CD4-positive, alpha-beta T cell treated with Interleukin-1 beta for 1 hour (primary cell): ENCODE results near the gene NKX2-1.

Experiments
- DNase-seq, 2 donors: peaks; one replicate each; pipeline ENCODE4 v3.0.0-alpha.2; 2020 to 2022

The NKX2-1 gene

DNA sequence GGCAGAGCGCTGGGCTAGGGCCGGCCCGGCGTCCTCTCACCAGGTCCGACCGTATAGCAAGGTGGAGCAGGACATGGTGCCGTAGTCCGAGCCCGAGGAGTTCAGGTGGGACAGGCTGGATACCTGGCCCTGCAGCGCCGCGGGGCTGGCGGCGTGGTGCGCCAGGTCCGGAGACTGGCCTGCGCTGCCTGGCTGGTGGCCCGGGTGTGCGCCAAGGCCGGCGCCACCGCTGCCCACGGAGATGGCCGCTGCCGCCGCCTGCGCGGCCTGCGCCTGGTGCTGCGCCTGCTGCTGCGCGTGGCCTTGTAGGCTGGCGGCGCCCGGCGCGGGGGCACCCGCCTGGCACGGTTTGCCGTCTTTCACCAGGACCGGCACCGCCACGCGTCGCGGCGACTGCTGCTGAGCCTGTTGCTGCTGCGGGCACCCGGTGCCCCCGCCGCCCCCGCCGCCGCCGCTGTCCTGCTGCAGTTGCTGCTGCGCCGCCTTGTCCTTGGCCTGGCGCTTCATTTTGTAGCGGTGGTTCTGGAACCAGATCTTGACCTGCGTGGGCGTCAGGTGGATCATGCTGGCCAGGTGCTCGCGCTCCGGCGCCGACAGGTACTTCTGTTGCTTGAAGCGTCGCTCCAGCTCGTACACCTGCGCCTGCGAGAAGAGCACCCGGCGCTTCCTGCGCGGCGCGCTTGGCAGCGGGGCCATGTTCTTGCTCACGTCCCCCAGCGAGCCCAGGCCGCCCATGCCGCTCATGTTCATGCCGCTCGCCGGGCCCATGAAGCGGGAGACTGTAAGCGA, 2.6 kb downstream of the NKX2-1 start:
- DNase-seq = no peak

DNA sequence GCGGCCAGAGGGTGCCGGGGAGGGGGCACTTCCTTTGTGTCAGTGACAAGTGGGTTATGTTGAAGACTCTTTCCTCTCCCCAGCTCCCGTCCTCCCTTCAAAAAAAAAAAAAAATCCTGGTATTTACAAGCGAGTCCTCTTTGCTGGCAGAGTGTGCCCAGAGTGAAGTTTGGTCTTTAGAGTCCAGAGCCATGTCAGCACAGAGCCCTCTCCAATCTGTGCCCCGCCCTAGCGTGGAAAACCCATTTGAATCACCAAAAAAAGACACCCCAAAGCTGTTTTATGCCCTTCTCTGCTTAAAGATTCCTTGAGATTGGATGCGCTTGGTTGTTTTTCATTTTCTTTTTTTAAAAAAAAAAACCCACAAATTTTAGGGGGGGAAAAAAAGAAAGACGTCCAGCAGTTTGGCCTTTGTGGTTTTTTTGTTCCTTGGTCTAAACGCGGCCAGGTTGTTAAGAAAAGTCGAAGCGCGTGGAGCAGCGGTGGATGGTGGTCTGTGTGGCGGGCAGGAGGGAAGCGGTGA, 3.3 kb downstream of the NKX2-1 start:
- no peak for DNase-seq

DNA sequence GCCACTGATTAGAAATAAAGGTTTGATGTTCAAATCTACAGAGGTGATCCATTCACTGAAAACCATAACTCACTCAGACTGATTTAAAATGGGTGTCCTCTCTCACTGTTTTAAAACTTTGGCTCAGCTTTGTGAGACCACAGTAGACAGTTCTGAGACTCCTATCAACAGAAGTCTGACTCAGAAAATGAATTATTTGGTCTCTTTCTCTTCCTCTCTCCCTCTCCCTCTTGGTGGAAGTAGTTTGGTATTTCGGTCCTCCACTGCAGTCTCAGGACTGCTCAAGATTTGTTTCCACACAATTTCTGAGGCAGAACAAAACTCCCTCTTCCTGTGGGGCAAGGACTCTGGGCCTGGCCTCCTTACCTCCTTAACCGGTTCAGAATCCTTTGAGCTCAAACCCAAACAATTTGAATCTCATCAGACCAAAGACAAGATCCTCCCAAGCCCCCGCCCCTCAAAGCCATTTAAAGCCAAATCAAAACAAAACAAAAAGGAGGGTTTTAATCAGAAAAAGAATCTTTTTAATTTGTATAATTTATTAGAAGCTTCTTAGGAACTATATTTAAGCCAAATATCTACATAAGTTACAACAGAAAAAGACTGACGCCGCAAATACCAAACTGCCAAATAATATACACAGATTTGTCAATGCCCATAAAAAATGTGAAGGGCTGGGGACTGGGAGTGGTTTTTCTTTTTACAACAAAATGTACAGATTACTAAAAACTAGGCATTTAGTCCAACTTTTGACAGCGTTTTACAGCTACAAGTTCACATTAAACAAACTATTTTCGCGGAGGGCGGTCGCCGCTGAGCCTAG, 3.9 kb downstream of the NKX2-1 start:
- DNase-seq = no peak

DNA sequence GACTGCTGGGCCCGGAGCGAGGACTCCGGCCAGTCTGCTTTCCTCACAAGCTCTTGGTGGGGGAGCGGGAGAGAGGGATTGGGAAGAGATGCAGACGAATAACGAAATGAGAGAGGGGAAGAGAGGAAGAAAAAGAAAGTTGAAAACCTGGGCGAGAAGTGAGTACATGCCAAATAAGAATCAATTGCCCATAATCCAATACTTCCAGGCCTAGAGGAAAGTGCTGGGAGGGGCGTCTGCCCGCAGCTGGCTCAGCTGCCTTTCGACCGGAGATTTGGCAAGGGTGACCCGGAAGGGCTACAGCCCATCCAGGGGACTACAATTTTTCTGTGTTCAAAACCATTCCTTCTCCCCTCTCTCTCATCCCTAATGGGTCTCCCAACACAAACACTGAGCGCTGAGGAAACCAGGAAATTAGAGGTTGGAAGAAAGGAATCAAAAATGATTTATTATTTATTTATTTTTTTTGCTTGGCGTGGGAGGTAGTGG, 4.9 kb downstream of the NKX2-1 start:
- no peak for DNase-seq

- no peak for DNase-seq
Observed at GRCh38 chr14:36514278-36515104, 5.5 kb downstream of the NKX2-1 start.

DNA sequence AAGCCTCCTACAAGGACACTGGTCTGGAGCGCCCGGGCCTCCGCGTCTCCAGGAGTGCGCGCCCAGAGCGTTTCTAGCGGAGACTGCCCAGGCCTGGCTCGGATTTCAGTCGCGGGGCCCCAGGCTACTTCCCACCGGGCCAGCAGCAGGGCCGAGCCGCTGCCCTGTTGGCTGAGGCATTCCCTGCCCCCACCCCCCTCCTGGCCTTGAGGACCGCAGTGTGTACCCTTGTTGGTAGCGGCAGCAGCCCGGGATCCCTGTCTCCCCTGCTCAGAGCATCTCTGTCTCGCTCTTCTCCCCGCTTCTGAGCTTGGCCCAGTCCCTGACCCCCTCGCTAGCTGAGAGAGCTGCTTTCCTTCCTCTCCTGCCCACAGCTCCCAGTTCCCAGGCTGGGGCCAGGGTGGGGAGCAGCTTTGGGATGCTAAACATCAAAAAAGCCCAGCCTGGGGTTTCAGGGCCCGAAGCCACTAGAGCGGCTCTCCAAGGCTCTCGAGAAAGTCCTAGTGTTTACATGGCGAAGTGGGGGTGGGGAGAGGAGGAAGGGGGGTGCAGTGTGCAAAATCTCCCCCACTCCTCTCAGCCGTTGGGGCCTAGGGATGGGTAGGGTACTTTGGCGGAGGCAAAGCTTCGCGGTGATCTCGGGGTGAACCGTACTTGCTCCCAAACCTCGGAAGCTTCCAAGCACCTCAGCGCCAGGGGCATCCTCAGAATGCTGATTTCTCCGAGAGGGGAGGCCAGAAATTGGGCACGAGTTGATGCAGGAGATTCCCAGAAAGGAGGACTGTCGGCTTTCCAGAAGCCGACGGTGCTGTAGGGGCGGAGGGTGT, 6.4 kb downstream of the NKX2-1 start:
- no peak for DNase-seq

DNA sequence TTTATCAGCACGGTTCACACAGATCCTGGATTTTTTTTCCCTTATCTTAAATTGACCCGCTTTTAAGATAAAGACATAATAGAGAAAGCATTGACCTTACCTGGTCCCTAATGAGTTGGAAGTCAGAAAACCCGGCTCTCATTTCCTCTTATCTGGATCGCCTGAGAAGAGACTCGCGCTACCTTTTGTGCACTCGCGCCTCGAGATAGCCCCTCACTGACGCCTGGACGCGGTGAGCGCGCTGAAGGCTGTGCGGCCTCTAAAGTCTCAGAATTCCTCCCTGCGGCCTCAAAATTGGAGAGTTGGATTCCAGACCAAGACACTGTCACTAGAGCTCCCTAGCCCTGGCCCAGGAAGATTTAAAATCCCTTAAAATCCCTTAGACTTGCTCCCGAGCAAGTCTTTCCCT, 7.0 kb downstream of the NKX2-1 start:
- no peak for DNase-seq

DNA sequence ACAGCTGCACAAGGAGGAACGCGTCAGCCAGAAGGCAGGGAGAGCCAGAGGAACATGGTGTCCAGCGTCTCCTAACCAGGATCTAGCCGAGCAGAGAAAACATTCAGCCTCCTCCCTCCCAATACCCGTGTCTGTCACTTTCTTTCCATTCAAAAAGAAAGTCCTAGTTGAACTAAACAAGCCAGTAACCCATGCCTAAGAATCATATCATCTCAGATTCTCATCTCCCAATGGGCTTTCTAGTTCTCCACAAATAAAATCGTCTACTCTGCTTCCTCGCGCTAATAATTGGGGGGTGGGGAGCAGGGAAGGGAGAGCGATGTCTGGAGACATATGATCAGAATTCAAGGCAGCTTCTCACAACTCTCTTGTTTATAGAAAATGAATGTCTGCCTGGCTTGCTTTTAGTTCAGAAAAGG, 7.4 kb downstream of the NKX2-1 start:
- DNase-seq = no peak

DNA sequence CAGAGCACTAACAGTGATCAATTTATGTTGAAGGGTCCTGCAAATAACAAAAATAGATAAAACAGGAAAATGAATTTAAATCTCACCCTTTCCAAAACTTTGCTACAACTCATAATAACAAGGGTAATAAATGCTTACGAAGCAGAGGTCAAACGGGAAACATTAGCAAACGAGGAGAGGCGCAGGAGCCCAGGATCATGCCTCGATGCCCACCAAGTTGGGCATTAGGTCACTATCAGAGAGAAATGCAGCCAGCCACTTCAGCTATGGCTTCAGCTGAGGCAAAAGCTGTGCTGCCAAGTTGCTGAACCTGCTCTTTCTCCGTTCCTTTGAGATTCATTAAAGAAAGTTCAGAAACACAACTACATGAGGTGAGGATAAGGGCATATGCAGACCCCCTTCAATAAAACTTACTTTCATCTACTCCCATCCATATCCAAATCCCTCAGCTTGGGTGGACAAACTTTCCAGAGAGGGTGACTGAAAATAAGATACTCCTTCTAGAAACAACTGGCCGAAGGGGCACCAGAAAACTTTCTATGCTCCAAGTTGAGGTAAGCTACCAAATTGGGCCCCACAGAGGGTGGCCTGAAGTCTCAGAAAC, 7.9 kb downstream of the NKX2-1 start:
- no peak for DNase-seq

GRCh38 chr14:36510874-36511273, 9.2 kb downstream of the NKX2-1 start:
- DNase-seq = no peak

DNA sequence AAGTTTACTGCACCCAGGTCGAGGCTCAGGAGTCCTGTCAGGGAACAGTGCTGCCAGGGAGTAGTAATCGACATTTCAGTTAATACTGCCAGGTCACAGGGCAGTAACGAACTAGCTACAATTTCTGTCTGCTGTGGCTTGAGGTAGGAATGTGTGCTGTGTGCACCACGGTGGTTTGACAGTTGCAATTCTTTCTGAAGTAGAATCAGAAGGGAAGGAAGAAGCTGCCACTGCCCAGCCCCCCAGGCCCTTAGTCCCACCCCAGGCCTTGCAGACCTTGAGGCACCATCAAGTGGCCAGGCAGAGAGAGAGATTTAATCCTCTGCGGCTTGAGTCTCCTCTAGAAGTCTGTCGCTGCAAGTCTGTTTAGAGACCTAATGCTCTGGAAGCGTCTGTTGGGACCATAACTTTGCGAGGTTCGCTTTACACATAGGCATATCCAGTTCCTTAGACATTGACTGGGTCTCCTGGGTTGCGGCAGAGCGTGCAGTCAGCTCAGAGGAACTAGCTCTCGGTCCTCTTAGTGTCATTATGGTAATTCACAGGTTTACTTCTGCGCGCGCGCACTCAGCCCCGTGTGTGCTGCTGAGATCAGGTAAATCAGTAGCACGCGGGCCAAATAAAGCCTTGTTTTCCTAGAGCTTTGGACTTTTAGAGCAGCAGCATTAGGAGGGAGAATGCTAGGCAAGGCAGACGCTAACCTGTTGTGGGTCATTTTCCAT, 9.8 kb downstream of the NKX2-1 start:
- DNase-seq = no peak

DNA sequence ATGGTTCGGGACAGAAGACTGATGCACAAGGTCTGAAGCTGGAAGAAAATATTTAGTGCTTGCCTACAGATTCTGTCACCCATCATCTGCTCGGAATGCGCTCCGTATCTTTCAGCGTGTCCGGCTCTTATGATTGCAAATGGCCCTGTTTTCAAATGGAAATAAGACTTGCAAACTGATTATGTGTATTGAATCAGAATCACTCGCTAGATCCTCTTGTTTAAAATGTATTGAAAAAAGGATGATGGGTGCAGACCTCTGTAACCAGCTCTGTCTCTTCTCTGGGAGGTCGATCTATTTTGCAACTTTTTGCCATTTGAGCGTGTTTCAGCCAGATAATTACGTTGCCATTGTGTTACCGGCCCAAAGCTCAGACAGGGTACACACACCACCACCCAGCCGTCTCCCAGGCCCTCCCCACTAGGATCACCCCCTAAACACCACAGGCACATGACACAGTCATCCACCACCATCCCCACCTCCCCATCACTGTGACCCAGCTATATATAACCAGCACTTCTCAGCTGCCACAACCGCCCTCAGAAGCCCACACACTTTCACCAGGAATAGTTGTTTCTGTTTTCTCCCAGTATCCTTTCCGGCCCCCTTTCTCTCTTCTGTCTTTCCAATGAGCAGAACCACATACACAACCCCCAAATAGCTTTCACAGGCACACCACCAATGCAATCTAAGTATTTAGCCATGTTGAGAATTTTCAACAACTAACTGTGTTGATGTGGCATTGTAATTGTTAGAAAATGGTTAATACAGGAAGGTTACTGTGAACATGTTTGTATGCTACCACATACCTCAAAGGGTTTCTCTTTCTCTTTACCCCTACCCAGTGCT, 10.7 kb downstream of the NKX2-1 start:
- no peak for DNase-seq

DNA sequence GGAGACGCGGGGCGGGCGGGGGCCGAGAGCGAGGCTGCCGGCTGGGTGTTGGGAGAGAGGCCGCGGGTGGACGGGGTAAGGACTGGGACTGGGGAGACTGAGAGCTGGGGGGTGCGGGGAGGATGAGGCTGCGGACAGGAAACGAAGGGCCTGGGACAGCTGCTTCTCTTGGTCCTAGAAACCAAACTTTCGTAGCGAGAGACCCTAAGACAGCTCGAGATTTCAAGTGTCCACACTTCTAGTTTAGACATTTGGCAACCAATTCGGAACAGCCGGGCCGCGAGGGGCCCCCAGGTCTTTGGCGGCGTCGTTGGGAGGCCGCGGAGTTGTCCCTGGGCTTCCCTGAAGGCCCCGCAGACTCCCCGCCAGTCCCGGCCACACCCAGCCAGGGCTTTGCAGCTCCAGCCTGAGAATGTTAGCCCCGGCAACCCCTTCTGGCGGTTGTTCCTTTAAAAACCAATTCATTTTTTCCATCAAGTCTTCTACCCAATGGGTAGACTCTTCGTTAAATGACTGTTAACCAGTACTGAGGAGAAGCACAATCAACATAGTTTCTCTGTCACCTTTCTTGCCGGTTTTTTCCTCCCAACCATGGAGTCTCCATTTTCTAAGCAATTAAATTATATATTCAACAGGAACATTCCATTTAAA, 11.5 kb downstream of the NKX2-1 start:
- DNase-seq = no peak

DNA sequence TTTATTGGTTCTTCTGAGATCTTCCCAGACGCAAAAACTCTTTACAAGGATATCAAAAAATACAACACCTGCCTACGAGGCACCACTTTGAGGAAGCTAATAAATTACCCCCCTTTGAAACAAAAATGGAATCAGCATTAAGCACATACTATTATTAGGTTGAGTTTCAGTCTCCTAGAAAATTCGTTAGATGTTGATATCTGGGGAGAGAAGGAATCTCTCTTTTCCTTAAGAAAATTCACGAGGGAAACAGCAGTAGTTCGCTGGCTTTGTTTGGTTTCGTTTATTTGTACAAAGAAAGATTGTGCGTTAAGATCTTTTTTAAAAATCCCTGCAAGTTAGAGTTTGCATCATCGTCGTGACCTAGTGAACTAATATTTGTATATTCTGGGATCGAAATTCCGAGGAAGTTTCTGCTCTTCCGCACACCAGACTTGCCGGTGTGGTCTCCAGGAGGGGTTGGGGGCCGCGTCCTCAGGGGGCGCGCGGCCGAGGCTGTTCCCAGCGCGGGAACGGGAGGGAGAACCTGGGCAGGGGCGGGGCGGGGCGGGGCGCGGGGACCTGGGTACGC, 12.1 kb downstream of the NKX2-1 start:
- DNase-seq = no peak

DNA sequence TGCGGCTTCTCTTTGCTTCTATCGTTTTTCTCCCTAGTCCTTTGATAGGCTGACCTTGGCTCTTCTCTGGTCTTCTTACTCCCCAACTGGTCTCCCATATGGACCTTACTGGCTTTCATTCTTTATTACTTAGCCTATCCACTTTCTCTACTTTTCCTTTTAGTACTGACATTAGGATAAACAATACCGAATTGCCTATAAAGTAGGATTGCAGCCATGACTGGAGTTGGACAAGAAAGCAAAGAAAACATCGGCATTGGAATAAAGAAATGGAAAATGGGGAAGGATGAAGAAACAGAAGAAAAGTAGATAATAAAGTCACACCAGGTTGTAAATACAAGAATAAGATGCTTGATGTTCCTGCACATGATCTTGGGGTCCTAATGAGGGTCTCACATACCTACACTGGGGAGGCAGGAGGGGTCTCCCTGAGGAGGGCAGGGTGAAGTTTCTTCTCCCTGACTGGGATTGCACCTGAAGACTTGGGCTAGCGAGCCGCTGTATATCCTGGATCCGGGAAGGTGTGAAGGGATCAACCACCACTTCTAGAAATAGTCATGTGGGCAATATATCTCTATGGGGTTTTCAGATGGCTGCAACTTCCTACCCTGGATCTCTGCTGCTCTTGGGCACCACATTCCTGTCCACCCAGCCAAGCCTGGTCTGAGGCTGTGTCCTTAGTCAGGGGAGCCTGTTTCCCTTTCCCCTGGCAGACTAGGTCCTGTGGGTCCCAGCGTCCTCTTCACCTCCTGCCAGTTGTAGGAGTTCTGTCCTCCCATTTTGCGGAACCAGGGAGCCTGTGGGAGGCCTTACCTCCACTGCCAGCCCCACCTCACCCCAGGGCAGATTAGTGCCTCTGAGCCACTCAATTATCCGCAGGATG, 13.1 kb downstream of the NKX2-1 start:
- no peak for DNase-seq

DNA sequence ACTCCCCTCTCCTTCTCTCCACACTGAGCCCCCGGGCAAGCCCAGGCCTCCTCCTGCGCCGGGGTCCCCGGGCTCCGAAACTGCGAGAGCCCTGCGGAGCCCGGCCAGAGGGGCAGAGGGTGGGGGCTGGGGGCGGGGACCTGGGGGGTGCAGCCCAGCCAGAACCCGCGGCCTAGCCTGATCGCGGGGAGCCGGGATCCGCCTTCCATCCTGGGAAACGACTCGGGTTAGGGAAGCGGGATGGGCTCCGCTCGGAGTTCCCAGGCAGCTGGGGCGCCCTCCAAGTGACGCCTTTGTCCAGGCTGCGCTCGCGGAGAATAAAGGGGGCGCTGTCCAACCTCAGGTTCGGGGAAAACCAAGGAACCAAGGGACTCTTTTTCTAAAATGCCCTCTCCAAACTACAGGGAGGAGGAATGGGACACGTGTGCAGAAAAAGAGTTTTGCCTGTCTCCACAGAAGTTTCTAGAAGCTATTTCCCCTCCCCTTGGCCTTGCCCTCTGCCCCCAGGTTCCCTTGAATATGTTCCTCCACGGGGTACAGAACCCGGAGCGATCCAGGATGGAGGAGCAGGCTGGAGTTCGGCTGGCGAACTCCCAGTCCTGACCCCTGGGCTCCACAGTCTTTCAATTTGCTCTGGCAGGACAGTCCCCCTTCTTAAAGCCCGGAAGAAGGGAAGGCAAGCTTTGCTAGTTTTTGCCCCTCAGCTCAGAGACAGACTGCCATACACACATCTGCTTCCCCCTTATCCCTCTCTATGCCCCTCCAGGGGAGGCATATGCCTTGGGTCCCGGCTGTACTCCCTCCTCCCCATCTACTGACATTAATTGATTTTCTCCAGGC, 13.9 kb downstream of the NKX2-1 start:
- no peak for DNase-seq
